Stimulated activated CD4-positive, alpha-beta T cell treated with anti-CD3 and anti-CD28 coated beads, TNF-alpha, amount 100 ng/mL, for 48 hours (primary cell): ENCODE measurements around the gene PCBP3.

Experiments
- DNase-seq, 3 donors: peaks; one replicate each; pipeline ENCODE4 v3.0.0-alpha.2; 2020; ENCODE audit warnings: low read depth in 3 of 3

The PCBP3 gene

DNA sequence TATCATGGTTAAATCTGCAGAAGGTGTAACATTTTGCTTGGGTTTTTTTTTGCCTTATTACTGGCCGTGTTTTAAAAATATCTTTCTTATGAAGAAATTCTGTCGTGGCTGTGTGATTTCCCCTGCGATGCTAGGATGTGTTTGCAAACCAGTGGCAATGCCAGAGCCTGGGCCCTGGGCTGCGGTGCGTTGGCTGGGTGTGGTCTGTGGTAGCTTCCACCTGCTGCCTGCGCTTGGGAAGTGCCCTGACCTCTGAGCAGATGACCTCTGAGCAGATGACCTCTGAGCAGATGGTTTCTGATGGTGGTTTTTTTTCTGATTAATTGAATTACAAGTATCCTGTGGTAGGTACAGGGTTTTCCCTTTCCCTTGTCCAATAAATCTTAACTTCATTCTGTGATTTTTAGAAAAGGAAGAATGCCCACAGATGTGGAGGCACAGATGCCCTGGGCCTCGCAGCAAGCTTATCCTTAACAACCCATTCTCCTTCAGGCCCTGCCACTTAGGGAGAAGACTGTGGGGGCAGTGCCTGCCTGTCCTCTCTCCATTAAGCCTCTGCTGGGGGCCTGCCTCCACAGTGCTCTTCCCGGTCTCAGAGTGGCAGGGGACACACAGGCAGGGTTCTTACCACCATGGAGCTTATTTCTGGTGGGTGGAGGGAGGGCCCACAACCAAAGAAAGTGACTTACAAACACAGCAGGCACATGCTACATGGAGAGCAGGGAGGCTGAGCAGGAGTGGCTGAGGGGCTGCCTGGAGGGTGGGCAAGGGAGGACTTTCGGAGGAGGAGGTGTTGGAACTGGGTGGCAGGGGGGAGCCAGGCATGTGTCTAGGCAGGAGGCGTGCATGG, 81.7 kb downstream of the PCBP3 start:
- no peak for DNase-seq

DNA sequence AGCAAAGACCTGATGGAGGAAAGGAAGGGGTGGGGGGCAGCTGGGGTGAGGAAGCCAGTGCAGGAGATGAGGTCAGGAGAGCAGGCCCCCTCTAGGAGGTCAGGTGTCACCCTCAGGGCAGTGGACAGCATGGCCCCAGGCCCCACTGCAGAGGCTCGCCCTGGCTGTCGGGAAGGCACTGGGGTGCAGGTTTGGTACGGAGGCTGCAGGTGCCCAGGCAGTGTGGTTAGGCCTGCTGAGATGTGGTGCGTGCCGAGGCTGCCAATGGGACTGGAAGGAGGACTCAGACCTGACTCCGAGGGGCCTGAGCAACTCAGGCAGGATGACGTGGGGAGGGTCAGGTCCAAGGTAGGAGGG, 82.3 kb downstream of the PCBP3 start:
- DNase-seq, result no peak

GRCh38 chr21:45726438-45726837, 82.9 kb downstream of the PCBP3 start:
- no peak for DNase-seq

DNA sequence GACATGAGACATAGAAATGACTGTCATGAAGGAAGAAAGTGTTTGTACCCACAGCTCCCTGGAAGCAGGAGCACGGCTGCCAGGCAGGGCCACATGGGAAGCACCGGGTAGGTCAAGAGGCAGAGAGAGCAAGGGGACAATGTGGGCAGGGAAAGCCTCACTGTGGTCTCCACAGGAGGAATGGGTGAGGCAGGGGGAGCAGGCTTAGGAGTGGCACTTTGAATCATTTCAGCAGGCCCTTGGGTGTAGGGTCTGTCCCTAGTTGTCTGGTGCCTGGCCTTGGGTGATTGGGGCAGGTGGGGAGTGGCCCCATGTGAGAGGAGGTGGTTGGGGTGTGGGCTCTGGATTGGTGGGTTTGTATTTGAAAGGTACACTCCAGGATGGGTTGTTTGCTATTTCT, 83.9 kb downstream of the PCBP3 start:
- DNase-seq, result no peak

DNA sequence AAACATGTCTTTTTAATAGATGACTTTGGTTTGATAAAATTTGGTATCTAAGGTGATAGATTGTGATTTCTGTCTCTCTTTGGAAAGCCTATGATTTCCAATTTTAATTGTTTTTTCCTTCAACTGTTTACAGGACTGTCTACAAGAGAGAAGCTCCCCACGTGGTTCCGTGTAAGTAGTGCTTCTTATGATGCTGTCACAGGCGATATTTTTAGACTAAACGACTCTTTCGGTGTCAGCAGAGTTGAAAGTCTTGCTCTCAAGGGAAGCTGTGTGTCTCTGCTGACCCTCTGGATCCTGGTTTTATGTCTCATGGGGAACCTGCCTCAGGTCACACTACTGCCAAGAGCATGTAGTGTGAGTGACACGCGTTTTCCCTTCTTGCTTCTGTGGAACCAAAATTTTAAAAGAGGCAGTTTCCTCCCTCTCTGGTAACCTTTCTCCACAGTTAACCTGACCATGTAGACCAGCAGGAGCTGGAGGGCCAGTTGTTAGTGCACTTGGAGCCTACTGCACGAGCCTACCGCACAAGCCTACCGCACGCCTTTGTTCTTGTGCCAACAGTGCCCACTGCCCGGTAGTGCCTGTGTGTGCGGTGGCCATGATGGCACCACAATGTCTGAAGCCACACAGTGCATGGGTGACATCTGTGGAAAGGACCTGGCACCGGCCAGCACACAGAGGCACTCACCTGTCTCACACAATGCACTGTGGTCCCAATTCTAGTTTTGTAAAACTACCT, 91.9 kb downstream of the PCBP3 start:
- no peak for DNase-seq

- no peak for DNase-seq
These were observed 92.6 kb downstream of the PCBP3 start for GRCh38 chr21:45736042-45736689.

DNA sequence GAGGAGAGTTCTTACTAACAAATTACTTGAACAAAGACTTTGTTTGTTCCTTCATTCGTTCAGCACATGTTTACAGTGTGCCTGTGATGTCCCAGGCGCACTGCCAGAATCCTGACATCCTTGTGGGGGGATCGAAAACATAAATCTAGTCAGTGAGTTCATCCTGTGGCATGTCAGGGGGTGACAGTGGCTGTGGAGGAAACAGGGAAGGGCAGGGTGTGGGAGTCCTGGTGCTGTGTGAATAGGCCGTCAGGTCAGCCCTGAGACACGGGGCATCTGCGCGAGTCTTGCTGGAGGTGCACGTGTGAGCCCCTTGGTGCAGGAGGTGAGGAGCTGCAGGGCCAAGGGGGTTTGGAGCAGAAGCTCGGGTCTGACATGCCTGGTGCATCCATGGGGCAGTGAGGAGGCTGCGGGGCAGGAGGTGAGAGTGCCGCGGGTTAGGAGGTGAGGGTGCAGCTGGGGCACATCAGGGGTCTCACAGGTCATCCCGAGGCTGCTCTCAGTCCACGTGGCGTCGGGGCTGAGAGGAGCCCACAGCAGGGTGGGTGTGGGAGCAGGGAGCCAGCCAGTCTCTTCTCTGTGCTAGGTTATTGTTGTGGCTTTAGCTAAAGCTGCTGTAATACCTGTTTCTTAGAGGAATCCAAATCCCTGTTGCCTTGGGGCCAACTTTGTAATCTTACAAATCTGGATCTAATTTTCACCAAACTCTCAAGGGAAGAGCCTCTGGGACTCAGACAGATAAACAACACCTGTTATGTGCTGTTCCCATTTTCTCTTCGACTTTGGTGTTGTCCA, 93.4 kb downstream of the PCBP3 start:
- DNase-seq, result no peak

GRCh38 chr21:45737485-45738166, 94.1 kb downstream of the PCBP3 start:
- no peak for DNase-seq

DNA sequence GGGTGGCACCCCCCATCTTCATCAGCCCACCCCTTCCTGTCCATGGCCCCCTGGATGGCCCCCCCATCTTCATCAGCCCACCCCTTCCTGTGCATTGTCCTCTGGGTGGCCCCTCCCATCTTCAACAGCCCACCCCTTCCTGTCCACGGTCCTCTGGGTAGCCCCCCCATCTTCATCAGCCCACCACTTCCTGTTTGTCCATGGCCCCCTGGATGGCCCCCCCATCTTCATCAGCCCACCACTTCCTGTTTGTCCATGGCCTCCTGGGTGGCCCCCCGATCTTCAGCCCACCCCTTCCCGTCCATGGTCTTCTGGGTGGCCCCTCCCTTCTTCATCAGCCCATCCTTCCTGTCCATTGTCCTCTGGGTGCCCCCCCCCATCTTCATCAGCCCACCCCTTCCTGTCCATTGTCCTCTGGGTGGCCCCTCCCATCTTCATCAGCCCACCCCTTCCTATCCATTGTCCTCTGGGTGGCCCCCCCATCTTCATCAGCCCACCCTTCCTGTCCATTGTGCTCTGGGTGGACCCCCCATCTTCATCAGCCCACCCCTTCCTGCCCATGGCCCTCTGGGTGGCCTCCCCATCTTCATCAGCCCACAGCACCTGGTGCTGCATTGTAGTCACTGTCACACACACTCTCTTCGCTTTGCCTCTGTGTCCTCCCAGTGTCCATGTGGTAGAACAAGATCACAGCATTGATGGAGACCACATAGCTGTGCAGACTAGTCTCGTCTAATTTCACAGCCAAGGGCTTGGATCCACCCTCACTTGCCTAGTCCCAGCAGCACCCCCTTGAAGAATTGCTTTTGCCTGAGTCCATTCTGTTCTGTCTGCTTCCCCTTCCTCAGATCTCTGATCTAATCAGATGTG, 95.9 kb downstream of the PCBP3 start:
- no peak for DNase-seq

- DNase-seq, result no peak
These were observed 96.5 kb downstream of the PCBP3 start for GRCh38 chr21:45740088-45740440.

DNA sequence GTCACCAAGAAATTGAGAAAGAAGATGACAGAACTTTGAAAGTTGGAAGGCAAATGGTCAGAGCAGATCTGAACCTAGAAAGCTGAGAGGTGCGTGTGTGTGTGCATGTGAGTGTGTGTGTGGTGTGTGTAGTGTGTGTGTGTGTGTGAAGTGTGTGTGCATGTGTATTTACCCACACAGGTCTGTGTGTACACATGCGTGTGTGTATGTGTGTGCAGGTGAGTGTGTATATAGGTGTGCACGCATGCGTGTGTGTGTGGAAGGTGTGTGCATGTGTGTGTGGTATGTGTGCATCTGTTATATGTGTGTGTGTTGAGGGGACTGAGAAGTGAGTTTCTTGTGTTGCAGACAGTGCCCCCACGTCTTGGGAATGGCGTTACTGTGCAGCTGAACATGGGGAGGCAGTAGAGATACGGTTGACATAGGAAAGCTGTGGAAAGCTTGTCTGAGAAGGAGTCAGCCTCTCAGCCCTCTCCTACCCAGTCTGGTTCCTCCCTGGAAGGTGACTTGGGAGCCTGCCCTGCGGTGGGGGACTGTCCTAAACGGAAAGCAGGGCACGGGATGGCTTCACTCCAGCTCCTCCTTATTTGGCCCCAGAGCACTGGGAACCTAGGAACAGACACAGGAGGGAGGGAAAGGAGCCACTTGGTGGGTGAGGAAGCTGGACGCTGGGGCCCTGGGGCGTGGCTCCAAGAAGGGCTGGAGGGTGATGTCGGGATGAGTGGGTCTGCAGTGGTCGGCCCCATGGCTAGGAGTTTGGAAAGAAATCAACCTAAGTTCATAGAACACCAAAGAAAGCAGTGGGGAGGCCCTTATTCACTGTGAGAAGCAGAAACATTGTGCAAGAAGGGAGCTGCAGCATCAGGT, 97.2 kb downstream of the PCBP3 start:
- DNase-seq, result no peak

GRCh38 chr21:45741691-45742090, 98.2 kb downstream of the PCBP3 start:
- DNase-seq, result no peak

DNA sequence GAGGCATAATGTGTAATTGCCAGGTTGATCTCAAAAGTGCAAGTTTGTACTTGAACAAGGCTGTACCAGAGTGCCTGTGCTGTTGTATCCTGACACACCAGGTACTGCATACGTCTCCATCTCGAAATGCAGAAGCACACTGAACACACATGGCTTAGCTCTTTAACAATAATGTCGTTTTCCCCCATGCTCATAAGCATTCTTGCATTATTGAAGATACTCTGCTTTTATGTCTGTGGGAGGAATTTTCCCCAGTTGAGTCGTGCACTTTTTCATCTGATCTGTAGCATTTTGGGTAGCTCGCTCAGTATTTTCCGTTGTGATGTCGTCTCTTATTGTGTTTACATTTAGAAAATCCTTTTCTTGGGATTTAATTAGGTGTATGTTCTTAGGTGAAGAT, 98.7 kb downstream of the PCBP3 start:
- no peak for DNase-seq

GRCh38 chr21:45745256-45745655, 101.7 kb downstream of the PCBP3 start:
- DNase-seq, result no peak

- DNase-seq, result no peak
These were observed 103.8 kb downstream of the PCBP3 start for GRCh38 chr21:45747233-45747766.

GRCh38 chr21:45747802-45748445, 104.4 kb downstream of the PCBP3 start:
- DNase-seq, result no peak

GRCh38 chr21:45748593-45748992, 105.1 kb downstream of the PCBP3 start:
- DNase-seq, result no peak

DNA sequence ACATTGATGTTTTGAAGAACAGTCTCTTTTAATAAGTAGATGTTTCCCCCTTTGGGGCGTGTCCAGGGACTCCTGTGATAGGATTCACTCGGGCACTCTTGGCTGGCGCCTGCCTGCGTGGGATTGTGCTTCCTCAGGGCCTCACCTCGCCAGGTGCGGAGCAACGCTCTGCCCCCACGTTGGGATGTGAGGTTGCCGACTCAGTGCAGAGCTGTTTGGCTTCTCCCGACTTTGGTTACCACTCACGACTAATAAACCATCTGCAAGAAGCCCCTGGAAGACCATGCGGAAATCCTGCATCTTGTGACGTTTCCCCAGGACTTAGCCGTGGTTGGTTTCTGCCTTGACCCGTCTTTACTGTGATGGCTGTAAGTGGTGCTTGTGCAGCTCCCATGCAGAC, 106.4 kb downstream of the PCBP3 start:
- DNase-seq, result no peak

DNA sequence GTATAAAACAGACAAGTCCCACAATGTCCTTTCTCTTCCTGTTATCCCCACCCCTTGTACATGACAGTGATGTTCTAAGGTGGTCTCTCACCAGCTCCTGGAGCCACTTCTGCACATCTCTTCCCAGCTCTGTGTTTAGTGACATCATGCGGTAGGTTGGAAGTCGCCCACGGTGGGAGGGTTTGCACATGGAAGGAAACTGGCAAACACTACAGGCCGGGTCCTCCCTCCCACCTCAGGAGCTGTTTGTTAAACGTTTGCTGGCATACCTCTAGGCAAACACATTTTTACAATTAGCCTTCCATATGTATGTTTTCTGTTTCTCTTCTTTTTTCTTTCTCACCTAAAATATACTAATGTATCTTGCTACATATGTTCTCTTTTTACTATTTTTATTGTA, 107.4 kb downstream of the PCBP3 start:
- no peak for DNase-seq
